ENCODE data around the gene CYTH2.
A peak's percentile ranks its signal among the peaks of the same experiment; 100 is the strongest.

Gene CYTH2

DNA sequence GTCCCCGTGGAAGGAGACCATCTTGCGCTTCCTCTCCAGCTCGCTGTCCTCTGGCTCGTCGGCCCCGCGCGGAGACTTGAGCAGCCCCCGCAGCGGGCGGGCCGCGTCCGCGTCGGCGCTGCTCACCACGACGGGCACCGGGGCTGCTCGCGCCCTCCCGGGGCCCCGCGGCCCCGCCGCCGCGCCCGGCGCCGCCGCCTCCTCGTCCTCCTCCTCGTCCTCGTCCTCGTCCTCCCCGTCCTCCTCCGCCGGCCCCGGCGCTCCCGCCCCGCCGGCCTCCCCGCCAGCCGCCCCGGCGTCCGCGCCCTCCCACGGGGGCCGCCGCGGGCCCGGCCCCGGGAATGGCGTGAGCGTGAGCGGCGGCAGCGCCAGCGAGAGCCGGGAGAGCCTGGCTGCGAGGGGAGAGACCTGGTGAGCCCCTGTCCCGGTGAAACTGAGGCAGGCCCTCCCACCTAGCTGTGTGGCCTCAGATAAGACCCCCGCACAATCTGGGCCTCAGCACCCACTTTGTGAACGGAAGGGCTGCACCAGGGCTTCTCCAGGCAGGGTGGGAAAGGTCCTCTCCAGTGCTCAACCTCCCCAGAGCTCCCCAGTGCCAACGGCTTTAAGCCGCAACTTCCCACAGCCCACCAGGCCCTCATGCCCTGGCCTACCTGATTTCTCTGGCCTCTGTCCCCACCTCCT, 24.7 kb downstream of the CYTH2 start:
- no peak for DNase-seq (ENCODE audit: low read depth in 3 of 3)

DNA sequence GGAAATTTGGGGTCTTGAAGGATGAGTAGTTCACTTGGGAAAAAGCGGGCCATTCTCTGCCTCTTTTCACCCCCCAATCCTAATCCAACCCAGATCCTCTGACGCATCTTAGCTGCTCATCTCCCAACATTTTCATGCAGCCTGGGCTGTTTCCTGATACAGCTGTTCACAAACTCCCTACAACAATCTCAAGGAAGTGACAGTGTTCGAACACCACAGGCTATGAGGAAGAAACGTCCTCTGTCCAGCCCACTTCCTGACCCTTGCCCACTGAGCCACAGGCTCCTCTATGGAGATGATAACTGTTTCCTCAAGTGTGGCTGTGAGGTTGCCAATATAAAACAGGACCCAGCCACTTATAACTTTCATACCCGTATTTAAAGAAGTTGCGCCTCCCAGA, 26.2 kb downstream of the CYTH2 start:
- DNase-seq (ENCODE audit: low read depth in 3 of 3), result no peak

DNA sequence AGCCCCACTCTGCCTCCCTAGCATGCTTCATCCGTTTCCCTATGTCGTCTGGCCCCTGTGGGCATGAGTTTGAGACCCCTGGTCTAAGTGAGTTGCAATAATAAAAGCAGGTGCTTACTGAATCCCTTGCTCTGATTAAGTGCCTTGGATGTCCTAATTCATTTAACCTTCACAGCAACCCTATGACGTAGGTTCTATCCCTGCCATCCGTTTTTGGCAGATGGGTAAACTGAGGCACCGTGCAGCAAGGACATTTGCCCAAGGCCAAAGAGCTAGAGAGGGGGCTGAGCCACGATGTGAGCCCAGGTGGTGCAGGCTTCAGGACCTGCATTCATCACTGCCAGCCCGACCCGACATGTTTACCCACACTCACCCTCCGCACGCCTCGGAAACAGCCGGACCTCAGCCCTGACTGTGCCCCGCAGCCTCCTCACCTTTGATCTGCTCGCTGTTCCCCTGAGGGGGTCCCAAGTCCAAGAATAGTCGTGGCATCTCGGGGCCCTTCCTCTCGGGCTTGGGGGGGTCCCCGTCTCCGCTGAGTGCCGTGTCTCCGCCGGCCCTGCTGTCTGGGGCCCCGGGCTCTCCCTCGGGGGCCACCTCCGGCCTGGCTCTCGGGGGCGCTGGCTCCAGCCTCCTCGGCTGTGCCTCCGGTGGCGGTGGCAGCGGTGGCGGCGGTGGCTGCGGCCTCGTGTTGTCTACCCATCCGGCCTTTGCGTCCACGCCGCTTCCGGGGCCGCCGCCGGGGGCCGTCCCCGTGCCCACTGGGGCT, 28.0 kb downstream of the CYTH2 start:
- DNase-seq (ENCODE audit: low read depth in 3 of 3), result no peak

DNA sequence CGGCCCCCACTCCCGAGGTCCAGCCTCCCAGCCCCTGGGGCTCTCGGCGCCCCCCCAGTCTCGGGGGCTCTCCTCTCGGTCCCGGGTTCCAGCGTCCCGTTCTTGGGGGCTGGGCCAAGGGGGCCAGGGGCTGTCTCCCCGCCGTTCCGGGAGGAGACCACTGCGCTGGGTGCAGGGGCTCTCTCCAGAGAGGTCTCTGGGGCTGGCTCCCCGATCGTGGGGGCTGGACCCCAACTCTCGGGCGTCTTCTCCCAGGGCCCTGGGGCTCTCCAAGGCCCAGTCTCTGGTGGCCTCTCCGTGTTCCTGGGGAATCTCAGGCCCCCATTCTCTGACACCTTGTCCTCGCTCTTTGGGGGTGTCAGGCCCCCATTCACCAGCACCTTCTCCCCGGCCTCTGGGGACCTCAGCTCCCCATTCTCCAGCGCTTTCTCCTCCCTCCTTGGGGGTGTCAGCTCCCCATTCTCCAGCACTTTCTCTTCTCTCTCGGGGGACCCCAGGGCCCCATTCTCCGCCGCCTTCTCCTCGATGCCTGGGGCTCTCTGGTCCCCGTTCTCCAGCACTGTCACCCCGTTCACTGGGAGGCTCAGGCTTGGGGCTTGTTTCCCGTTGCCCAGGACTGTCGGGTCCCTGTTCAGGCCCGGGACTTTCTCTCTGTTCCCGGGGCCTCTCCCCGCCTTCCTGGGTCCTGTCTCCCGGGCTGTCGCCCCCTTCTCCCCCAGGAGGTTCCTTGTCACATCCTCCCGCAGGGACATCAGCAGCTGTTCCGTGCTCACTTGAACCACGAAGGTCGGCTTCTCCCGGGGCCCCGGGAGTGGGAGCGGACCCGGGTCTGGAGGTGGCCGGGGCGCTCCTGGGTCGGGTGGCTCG, 28.8 kb downstream of the CYTH2 start:
- no peak for DNase-seq (ENCODE audit: low read depth in 3 of 3)

DNA sequence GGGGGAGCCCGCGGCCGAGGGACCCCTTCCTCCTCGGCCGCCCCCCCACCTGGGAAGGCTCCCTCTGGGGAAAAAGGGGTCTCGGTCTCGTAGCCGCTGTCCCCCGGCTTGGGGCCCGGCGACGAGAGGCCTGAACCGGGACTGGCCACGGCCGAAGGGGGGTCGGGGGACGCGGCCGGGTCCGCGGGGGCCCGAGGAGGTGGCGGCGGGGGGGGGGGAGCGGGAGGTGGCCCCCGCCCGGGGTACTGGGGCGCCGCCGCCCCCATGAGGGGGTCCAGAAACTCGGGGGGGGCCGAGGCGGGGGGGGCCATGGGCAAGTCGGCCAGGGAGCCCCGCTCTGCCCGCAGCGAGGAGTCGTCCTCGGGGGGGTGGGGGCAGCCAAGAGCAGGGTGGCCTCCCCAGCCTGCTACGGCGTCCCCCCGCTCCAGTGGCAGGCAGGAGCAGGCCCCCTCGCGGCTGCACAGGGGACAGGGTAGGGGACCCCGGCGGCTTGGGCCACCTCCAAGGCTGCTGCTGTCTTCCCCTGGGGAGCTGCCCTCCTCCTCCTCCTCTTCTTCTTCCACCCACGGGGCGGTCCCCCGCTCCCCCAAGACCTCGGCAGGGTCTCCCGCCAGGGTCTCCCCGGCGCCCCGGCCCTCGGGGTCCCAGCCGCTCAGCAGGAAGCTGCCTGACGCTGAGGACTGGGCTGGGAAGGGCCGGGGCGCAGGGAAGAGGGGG, 29.6 kb downstream of the CYTH2 start:
- no peak for DNase-seq (ENCODE audit: low read depth in 3 of 3)

DNA sequence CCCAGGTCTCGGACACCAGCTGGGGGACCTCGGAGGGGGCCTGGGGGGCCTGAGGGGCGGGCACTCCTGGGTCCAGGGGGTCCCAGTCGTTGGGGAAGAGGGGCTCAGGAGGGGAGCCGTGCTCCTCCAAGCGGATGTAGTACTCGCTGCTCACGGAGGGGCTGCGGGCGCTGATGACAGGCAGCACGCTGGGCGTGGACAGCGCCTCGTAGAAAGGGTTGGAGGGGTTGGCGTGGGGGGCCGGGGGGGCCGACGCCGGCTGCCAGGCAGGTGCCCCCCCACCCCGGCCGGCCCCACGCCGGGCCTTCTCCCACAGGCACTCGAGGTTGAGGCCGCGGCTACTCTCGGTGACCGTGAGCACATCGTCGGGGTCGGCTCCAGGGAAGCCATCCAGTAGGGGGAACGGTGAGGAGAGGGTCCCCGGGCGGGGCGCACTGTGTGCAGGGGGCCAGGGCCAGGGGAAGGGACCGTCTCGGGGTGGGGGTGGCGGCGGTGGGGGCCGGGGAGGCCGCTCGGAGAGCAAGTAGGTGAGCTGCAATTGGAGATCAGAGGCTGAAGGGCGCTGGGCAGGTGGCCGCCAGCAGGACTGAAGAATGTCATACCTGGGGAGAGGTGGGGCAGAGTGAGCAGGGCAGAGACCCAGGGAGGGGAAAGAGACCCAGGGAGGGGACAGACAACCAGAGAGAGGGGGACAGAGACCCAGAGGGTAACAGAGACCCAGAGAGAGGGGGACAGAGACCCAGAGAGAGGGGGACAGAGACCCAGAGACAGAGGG, 30.3 kb downstream of the CYTH2 start:
- DNase-seq (ENCODE audit: low read depth in 3 of 3), result no peak

DNA sequence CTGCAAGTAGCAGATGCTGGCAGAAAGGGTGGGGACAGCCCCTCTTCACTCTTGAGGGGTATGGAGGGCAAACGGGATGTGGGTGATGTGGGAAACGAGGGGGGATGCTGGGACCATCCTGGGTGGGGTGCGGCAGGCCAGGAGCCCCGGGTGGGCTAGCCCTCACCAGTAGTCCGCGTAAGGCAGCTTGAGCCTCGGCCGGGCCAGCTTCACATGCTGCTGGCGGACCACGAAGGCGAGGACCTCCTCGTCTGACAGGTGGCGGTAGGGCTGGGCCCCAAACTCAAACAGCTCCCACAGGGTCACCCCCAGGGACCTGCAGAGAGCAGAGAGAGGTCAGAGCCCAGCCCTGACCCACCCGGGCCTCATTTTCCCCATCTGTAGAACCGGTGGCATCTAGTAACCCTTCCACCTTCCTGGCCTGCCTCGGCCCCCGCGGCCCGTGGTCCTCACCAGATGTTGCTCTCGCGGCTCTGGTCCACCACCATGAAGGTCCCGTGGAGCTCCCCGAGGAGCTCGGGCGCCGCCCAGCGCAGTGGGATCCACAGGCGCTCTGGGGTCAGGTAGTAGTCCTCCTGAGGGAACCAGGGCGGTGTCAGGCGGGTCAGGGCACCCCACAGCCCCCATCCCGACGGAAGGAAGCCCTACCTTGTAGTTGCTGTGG, 31.8 kb downstream of the CYTH2 start:
- no peak for DNase-seq (ENCODE audit: low read depth in 3 of 3)

DNA sequence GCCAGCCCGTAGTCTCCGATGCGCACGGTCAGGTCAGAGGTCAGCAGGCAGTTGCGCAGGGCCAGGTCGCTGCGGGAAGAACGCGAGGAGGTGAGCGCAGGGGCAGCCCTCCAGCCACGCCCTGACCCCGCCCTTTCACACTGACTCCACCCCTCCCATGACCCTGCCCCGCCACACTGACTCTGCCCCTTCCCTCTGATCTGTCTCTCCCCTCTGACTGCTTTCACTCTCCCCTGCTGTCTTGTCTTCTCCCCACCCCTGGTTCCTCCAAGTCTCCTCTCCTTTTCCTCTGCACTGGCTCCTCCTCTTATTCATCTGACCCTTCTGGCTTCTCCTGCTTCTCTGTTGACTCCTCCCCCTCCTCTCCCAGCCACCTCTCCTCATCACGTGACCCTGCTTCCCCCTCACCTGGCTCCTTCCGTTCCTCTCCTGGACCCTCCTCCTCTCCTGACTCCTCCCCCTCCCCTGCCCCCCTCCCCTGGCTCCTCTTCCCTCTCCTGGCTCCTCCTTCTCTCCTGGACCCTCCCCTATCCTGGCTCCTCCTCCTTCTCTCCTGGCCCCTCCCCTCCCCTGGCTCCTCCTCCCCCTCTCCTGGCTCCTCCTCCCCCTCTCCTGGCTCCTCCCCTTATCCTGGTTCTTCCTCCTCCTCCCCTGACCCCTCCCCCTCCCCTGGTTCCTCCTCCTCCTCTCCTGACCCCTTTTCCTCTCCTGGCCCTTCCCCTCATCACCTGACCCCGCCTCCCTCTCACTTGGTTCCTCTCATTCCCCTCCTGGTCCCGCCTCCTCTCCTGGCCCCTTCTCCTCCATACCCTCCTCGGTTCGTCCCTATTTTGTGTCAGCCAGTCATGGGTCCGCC, 32.6 kb downstream of the CYTH2 start:
- peak in 2 of 3 donors; percentile 44 to 72 for DNase-seq (ENCODE audit: low read depth in 3 of 3)

DNA sequence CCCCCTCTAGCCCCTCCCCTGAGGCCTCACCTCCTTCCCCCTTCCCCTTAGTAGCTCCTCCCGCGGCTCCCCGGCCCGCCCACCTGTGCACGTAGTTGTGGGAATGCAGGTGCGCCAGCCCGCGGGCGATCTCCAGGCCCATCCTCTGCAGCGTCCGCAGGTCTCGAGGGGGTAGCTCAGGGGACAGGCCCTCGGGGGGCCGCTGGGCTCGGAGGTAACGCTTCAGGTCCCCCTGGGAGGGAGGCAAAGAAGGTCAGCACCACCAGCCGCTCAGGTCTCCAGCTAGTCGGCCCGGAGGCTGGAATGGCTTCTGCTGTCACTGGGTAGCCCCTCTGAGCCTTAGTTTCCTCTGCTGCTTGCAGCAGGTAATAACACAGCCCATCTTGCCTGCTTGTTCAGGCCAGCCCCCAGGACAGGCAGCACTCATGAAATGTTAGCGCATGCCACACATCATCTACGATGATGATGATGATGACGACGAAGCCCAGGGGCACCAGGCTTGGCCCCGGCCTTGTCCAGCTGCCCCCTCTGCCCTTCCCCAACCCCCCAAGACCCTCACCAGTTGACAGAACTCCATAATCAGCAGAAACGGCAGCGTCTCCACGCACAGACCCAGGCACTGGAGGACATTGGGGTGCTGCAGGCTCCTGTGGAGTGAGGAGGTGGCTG, 33.3 kb downstream of the CYTH2 start:
- peak in 1 of 3 donors; percentile 74 for DNase-seq (ENCODE audit: low read depth in 3 of 3)

DNA sequence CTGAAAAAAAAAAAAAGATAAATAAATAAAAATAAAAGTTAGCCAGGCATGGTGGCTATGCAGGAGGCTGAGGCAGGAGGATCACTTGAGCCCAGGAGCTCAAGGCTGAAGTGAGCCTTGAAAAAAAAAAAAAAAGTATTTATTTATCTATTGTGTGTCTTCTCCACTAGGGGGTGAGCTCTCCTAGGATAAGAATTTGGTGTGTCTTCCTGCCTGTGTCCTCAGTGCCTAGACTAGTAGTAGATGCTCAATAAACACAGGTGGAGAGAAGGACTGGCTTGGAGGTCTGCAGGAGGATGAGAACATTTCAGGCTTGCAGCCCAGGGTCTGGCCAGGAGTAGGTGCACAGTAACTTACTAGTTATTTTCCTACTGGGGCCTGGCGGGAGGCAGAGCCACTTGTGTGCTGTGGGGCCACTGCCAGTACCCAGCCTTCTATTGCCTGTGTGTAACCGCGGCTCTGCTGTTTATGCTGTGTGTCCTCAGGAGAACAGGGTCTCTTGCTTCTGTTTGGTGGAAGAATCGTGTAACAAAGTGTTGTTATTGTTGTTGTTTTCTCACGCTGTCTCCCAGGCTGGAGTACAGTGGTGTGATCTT, 37.1 kb downstream of the CYTH2 start:
- no peak for DNase-seq (ENCODE audit: low read depth in 3 of 3)

DNA sequence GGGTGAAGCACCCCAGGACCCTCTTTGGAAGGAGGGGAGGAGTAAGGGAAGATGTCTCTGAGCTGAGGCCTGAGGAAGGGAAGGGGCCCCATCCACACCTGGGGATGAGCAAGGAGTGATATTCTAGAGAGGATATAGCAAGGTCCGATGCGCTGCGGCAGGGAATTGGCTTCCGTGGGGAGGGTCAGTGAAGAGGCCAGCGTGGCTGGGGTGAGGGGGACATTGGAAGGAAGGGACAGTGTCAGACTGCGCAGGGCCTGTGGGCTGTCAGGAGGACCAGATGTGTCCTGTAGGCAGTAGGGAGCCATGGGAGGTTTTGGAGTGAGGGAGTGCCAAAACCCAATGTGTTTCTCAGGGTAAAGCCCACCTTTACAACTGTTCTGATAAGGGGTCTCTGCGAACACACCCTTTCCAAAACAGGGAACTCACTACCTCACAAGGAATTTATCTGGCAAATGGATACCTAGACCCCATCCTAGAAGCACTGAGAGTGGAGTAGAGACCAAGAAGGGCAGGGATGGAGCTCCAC, 38.8 kb downstream of the CYTH2 start:
- DNase-seq (ENCODE audit: low read depth in 3 of 3), result no peak

DNA sequence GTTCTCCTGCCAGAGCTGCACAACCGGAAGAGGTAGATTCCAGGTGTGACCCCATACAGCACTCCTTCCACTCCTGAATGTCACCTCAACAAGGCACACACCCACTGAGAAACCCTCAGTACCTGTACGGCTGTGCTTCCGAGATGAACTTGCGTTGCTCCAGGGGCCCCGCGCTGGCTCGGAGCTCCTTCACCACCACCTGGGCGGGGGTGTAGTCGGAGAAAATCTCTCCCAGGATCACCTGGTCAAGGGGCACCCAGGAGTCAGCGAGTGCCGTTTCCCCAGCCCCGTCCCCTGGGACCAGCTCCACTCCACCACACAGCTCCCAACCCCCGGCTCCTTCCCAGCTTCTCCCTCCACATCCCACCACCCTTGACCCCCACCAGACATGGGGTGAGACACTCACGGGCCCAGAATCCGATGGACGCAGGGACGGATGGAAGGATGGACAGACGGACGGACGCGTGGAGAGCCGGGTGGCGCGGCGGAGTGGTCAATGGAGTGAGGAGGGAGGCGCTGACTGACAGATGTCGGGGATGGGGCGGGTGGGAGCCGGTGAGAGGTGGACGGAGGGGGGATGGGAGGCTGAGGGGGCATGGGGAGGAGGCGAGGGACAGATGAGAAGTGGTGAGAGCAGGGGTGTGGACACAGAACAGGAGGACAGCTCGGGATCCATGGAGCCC, 39.7 kb downstream of the CYTH2 start:
- DNase-seq (ENCODE audit: low read depth in 3 of 3), result no peak

DNA sequence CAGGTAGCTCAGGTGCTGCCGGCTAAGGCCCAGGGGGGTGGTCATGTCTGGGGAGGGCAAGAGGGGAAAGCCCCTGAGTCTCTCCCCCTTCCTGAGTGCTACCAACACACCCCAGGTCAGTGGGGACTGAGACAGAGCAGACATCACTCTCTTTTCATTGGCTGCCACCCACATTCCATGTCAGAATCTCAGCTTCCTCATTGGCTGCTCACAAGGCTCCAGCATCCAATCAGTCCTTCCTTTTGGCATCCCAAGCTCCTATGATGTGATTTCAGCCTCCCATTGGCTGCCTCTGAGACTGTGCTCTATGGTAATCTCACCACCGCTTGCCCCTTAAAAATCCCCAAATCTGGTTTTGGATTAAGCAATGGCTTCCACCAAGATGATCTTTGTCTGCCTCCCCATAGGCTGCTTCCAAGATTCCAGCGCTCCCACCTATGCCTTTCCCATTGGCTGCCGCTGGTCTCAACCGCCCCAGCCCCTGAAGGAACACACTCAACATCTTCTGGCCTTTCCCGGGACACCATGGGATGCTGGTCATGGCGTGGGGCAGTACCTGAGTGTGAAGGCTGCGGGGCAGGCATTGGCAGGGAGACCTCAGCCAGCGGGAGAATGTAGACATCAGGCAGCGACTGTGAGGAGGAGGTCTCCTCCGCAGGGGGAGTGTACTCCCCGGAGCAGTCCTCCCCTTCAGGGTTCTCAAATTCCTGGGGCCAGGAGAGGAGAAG, 40.5 kb downstream of the CYTH2 start:
- no peak for DNase-seq (ENCODE audit: low read depth in 3 of 3)

DNA sequence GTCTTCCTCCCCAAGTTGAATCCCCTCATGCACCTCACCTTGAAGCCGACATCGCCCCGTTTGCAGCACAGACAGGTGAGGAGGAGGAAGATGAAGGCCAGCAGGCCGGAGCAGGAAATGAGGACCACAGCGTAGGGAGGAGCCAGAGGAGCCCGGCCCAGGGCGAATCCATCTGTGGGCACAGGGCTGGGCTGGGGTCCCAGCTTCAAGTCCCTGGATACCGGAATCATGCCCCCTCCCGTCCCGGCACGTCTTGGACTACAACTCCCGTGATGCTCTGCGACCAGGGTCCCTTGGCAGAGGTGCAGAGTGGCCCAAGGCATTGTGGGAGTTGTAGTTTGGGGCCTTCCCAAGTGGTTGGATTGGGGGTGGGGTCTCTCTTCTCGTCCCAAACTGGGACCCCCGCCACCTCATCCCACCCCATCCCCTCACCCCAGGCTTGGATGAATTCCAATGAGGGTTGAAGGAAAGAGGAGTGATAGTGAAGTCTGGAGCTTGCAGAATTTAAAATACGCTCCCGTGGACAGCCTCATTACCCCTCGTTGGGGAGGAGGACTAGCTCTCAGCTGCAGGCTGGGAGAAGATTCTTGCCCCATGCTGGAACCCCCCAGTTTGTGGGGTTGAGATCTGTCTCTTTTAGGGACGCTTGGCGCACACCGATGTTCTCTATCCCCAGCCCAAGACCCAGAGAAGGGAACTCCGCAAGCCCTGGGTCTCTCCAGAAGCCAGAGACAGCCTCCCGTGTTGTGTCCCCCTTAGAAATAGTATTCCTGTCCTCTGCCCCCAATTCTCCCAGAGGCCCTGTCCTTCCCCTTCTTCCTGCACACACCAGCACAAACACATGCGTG, 41.5 kb downstream of the CYTH2 start:
- DNase-seq (ENCODE audit: low read depth in 3 of 3), result peak in 2 of 3 donors; percentile 47 to 80

DNA sequence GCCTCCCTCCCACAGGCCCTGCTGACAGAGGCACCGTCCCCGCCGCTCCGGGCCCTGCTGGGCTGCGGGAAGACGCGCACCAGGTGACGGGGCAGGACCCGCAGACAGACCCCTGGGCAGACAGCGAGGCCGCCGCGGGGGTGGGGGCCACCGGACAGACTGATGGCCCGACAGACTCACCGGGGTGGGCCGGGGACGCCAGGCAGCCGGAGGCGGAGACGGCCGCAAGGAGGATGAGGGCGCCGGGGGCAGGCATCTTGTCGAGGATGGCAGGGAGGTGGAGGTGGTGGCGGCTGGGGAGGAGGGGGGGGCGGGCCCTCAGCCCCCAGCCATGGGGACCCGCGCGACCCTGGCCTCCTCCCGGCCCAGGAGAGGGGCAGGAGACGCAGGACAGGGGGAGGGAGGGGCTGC, 42.2 kb downstream of the CYTH2 start:
- no peak for DNase-seq (ENCODE audit: low read depth in 3 of 3)
